Measurements from ENCODE around the gene MRTO4.

- TF ChIP-seq PBX3 (IDR thresholded peaks at IDR 0.05) (no peak), RFX5 (IDR thresholded peaks at IDR 0.05; ENCODE audit: low read length) (no peak), RAD21 (IDR thresholded peaks at IDR 0.05; ENCODE audit: low read length) (no peak), TAF1 (IDR thresholded peaks at IDR 0.05; ENCODE audit: borderline replicate concordance, low read depth, low read length) (no peak), POLR2AphosphoS5 (IDR thresholded peaks at IDR 0.05; ENCODE audit: low read depth, low read length) (no peak)
Observed at GRCh38 chr1:19289244-19289643, 37.6 kb downstream of the MRTO4 start.

Data from SK-N-SH (cell line).